Liver (tissue), 9 donors: Measurements from ENCODE around the gene TRMT13. TPM values are rescaled to one million over a fixed set of nuclear protein-coding genes. Genes with fewer than 3 reads are reported as not detected.

ENCODE experiments used
- DNase-seq: peaks from one replicate; pipeline ENCODE4 v3.0.0-alpha.2; 2017; ENCODE audit warnings: low spot score
- H3K27ac ChIP-seq, 2 donors: one replicate each; pipeline ENCODE4 v1.7.0; 2013; ENCODE audit warnings: inconsistent platforms in 2 of 2, low read length in 2 of 2, control low read depth in 1 of 2, low read depth in 1 of 2, mild to moderate bottlenecking in 1 of 2
- H3K27me3 ChIP-seq, 4 donors: one replicate each; pipeline versions ENCODE4 v1.6.1 to v1.7.0; 2013; ENCODE audit warnings: low read length in 3 of 4, inconsistent platforms in 1 of 4, mild to moderate bottlenecking in 1 of 4, moderate library complexity in 1 of 4; ENCODE audit not compliant: control insufficient read depth in 4 of 4, insufficient read depth in 4 of 4
- H3K36me3 ChIP-seq, 4 donors: one replicate each; pipeline versions ENCODE4 v1.6.1 to v1.7.0; 2013; ENCODE audit warnings: low read length in 3 of 4, mild to moderate bottlenecking in 3 of 4, low read depth in 1 of 4, moderate library complexity in 1 of 4; ENCODE audit not compliant: control insufficient read depth in 4 of 4, insufficient read depth in 3 of 4
- H3K4me1 ChIP-seq, 4 donors: one replicate each; pipeline versions ENCODE4 v1.6.1 to v1.7.0; 2013; ENCODE audit warnings: low read length in 3 of 4, mild to moderate bottlenecking in 3 of 4, moderate library complexity in 1 of 4; ENCODE audit not compliant: control insufficient read depth in 4 of 4, insufficient read depth in 4 of 4
- H3K4me3 ChIP-seq, 3 donors: one replicate each; pipeline versions ENCODE4 v1.6.1 to v1.7.0; 2013; ENCODE audit warnings: low read length in 3 of 3, control low read depth in 1 of 3, low read depth in 1 of 3, mild to moderate bottlenecking in 1 of 3
- H3K9ac ChIP-seq, 2 donors: one replicate each; pipeline ENCODE4 v1.7.0; 2013; ENCODE audit warnings: low read length in 2 of 2, mild to moderate bottlenecking in 2 of 2, moderate library complexity in 2 of 2, control low read depth in 1 of 2, low read depth in 1 of 2
- H3K9me3 ChIP-seq, 4 donors: one replicate each; pipeline versions ENCODE4 v1.6.1 to v1.7.0; 2013; ENCODE audit warnings: low read length in 3 of 4; ENCODE audit not compliant: control insufficient read depth in 4 of 4
- ATF3 ChIP-seq: IDR thresholded peaks from 2 replicates; pipeline ENCODE4 v1.6.1; 2016; ENCODE audit warnings: antibody characterized with exemption
- CTCF ChIP-seq: fragments of 150-350 bp; IDR thresholded peaks from 2 replicates; pipeline ENCODE4 v1.5.1; 2017; ENCODE audit warnings: improper control_type of control experiment, low read depth, low read length; ENCODE audit not compliant: missing input control
- EGR1 ChIP-seq, 2 donors: IDR thresholded peaks; 2 replicates each; pipeline ENCODE4 v1.6.1; 2016 to 2018; ENCODE audit warnings: antibody characterized with exemption in 2 of 2, low read depth in 2 of 2
- FOXA1 ChIP-seq: IDR thresholded peaks from 2 replicates; pipeline ENCODE4 v1.6.1; 2016; ENCODE audit warnings: antibody characterized with exemption
- FOXA2 ChIP-seq: IDR thresholded peaks from 2 replicates; pipeline ENCODE4 v1.6.1; 2016; ENCODE audit warnings: antibody characterized with exemption
- GABPA ChIP-seq, 2 donors: IDR thresholded peaks in 1 of 2; conservative IDR thresholded peaks in 1 of 2; 2 replicates each; pipeline ENCODE4 v1.6.1; 2016; ENCODE audit warnings: antibody characterized with exemption in 2 of 2, mild to moderate bottlenecking in 1 of 2, moderate library complexity in 1 of 2
- HNF4A ChIP-seq, 2 donors: conservative IDR thresholded peaks; 2 replicates each; pipeline ENCODE4 v1.6.1; 2016; ENCODE audit warnings: antibody characterized with exemption in 2 of 2, mild to moderate bottlenecking in 2 of 2
- HNF4G ChIP-seq: IDR thresholded peaks from 2 replicates; pipeline ENCODE4 v1.6.1; 2016; ENCODE audit warnings: antibody characterized with exemption
- JUND ChIP-seq, 2 donors: IDR thresholded peaks; 2 replicates each; pipeline ENCODE4 v1.6.1; 2016; ENCODE audit warnings: antibody characterized with exemption in 2 of 2
- MAX ChIP-seq: IDR thresholded peaks from 2 replicates; pipeline ENCODE4 v1.6.1; 2016; ENCODE audit warnings: antibody characterized with exemption
- NR2F2 ChIP-seq: IDR thresholded peaks from 2 replicates; pipeline ENCODE4 v1.6.1; 2016; ENCODE audit warnings: antibody characterized with exemption
- RAD21 ChIP-seq, 2 donors: IDR thresholded peaks; 2 replicates each; pipeline ENCODE4 v1.6.1; 2016; ENCODE audit warnings: antibody characterized with exemption in 2 of 2, mild to moderate bottlenecking in 2 of 2
- REST ChIP-seq: IDR thresholded peaks from 2 replicates; pipeline ENCODE4 v1.6.1; 2016; ENCODE audit warnings: antibody characterized with exemption, mild to moderate bottlenecking
- RXRA ChIP-seq, 2 donors: IDR thresholded peaks; 2 replicates each; pipeline ENCODE4 v1.6.1; 2017 to 2018; ENCODE audit warnings: antibody characterized with exemption in 2 of 2, mild to moderate bottlenecking in 1 of 2
- YY1 ChIP-seq: IDR thresholded peaks from 2 replicates; pipeline ENCODE4 v1.6.1; 2016; ENCODE audit warnings: antibody characterized with exemption, mild to moderate bottlenecking
- WGBS: extraction: QIAGEN DNeasy Blood & Tissue Kit; methylation state at CpG from one replicate; pipeline ENCODE4 v1.1.7; 2013; 5-methylcytosine and 5-hydroxymethylcytosine counted together
- polyA plus RNA-seq, 2 donors: library from polyadenylated mRNA; stranded (reverse) in 1 of 2; unstranded in 1 of 2; fragments of 200-250 nt in 1 of 2; fragments of >200 nt in 1 of 2; fragmentation: Nextera tagmentation in 1 of 2; extraction: Ambion mirVana in 1 of 2; gene quantifications; one replicate each; pipeline versions ENCODE4 v1.2.1 to v1.2.3, GENCODE V29; 2013 to 2015
- total RNA-seq, 2 donors: library from RNA; depleted of rRNA; stranded (reverse); fragments of >200 nt; gene quantifications; one replicate each; pipeline ENCODE4 v1.2.3, GENCODE V29; 2014
- TF ChIP-seq, protein P1 (sequence below): IDR thresholded peaks from 2 replicates; pipeline ENCODE4 v1.6.1; 2016; ENCODE audit warnings: antibody characterized with exemption
- donor health status: healthy.
- donor health status: healthy.
- donor health status: healthy.
- donor health status: healthy.
- donor health status: healthy.

The TRMT13 gene
- total and polyA plus RNA-seq, 4 donors, result 3.5 to 11.2 (median 9.3) TPM

- DNase-seq, result no peak
- H3K9me3 ChIP-seq, result no peaks in the 10 kb centered on the region
- no peak within 1 kb of the TSS for H3K4me3 ChIP-seq
- H3K9ac ChIP-seq, result no peak within 1 kb of the TSS
- H3K27ac ChIP-seq, result no peak within 1 kb of the TSS
- no peaks in the 10 kb centered on the region for H3K27me3 ChIP-seq
- H3K4me1 ChIP-seq, result no peaks in the 10 kb centered on the region
- no peaks in the 10 kb centered on the region for H3K36me3 ChIP-seq
- WGBS, result 61% methylated on average over 5 of the region's 5 CpGs
- TF ChIP-seq HNF4A (conservative IDR thresholded peaks at IDR 0.05) (no peak), ATF3 (no peak), NR2F2 (no peak), HNF4G (no peak), FOXA2 (no peak), REST (no peak), MAX (no peak)
- TF ChIP-seq, protein P1, sequence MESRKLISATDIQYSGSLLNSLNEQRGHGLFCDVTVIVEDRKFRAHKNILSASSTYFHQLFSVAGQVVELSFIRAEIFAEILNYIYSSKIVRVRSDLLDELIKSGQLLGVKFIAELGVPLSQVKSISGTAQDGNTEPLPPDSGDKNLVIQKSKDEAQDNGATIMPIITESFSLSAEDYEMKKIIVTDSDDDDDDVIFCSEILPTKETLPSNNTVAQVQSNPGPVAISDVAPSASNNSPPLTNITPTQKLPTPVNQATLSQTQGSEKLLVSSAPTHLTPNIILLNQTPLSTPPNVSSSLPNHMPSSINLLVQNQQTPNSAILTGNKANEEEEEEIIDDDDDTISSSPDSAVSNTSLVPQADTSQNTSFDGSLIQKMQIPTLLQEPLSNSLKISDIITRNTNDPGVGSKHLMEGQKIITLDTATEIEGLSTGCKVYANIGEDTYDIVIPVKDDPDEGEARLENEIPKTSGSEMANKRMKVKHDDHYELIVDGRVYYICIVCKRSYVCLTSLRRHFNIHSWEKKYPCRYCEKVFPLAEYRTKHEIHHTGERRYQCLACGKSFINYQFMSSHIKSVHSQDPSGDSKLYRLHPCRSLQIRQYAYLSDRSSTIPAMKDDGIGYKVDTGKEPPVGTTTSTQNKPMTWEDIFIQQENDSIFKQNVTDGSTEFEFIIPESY, result no peak
These were observed 45.1 kb downstream of the TRMT13 start, which contains the start of gene LRRC39 for GRCh38 chr1:100178091-100178490. TSS of gene LRRC39 (minus strand) at chr1:100178256. CDS start at chr1:100168516, 9,740 bp downstream.

GRCh38 chr1:100183370-100183769, 50.4 kb downstream of the TRMT13 start:
- no peak for TF ChIP-seq NR2F2
- TF ChIP-seq FOXA2, result no peak
- TF ChIP-seq, protein P1, result no peak
- TF ChIP-seq EGR1 (IDR thresholded peaks at IDR 0.05; ENCODE audit: low read depth in 2 of 2), result no peak
- no peak for TF ChIP-seq YY1
- no peak for TF ChIP-seq CTCF
- no peak for TF ChIP-seq JUND (IDR thresholded peaks at IDR 0.05)
- TF ChIP-seq HNF4A (conservative IDR thresholded peaks at IDR 0.05), result no peak
- TF ChIP-seq MAX, result no peak
- no peak for TF ChIP-seq HNF4G
- TF ChIP-seq ATF3, result no peak
- no peak for TF ChIP-seq RAD21 (IDR thresholded peaks at IDR 0.05)
- TF ChIP-seq GABPA (IDR thresholded peaks at IDR 0.05 in 1 of 2, conservative IDR thresholded peaks at IDR 0.05 in 1 of 2), result no peak
- no peak for TF ChIP-seq RXRA (IDR thresholded peaks at IDR 0.05)
- TF ChIP-seq FOXA1, result no peak
- TF ChIP-seq REST, result no peak
- Histone ChIP-seq H3K27me3 (no peaks in the 10 kb centered on the region), H3K9ac (no peak overlapping the region), H3K27ac (no peak overlapping the region), H3K4me1 (peaks cover 0 to 10% (median 5%) of the 10 kb centered on the region in 4 donors), H3K36me3 (no peaks in the 10 kb centered on the region), H3K4me3 (no peak overlapping the region), H3K9me3 (no peaks in the 10 kb centered on the region)
- DNase-seq, result no peak
- WGBS, result 97% methylated on average over 4 of the region's 4 CpGs
